K562 (cell line): ENCODE measurements around the gene SEH1L. TPM values are rescaled to one million over a fixed set of nuclear protein-coding genes. Genes with fewer than 3 reads are reported as not detected.

Experiments
- ATF2 ChIP-seq: sonication (generic); formaldehyde crosslinking; IDR thresholded peaks from 2 replicates; pipeline ENCODE4 v1.8.1; 2022; ENCODE audit warnings: missing genetic modification reagents
- BACH1 ChIP-seq: fragments of 200-800 bp; sonication (Bioruptor generic); IDR thresholded peaks from 2 replicates; pipeline ENCODE4 v1.6.1; 2016; ENCODE audit warnings: missing genetic modification characterization, missing compliant biosample characterization
- COPS2 ChIP-seq: fragments of 450-650 bp; conservative IDR thresholded peaks from 2 replicates; pipeline ENCODE4 v1.6.1; 2016; ENCODE audit warnings: mild to moderate bottlenecking, moderate library complexity
- DDX20 ChIP-seq: fragments of 450-650 bp; IDR thresholded peaks from 2 replicates; pipeline ENCODE4 v1.6.1; 2016; ENCODE audit warnings: missing genetic modification characterization, low read depth, mild to moderate bottlenecking, missing compliant biosample characterization, moderate library complexity
- ELF2 ChIP-seq: fragments of 250-450 bp; sonication (Bioruptor Pico); IDR thresholded peaks from 2 replicates; pipeline ENCODE4 v1.5.0; 2021; ENCODE audit warnings: mild to moderate bottlenecking
- HNRNPK ChIP-seq: fragments of 200-400 bp; formaldehyde crosslinking; IDR thresholded peaks from one replicate; pipeline ENCODE4 v1.6.1; 2018; ENCODE audit warnings: mild to moderate bottlenecking, low read depth, low read length; ENCODE audit not compliant: poor library complexity, severe bottlenecking
- HNRNPUL1 ChIP-seq: fragments of 200-400 bp; formaldehyde crosslinking; IDR thresholded peaks from 2 replicates; pipeline ENCODE4 v1.6.1; 2017; ENCODE audit warnings: low read length
- ILK ChIP-seq: fragments of 450-650 bp; IDR thresholded peaks from 2 replicates; pipeline ENCODE4 v1.6.1; 2016; ENCODE audit warnings: missing genetic modification characterization, low read depth, mild to moderate bottlenecking, missing compliant biosample characterization, moderate library complexity, borderline replicate concordance
- JUN ChIP-seq, 2 experiments: sonication (generic) in 1 of 2; formaldehyde crosslinking in 1 of 2; IDR thresholded peaks; 2 replicates each; pipeline versions ENCODE4 v1.6.1 to v1.8.0; 2012 to 2022; ENCODE audit warnings: borderline replicate concordance in 2 of 2, mild to moderate bottlenecking in 2 of 2, improper control_type of control experiment in 1 of 2, low read depth in 1 of 2, low read length in 1 of 2, missing genetic modification reagents in 1 of 2
- MECOM ChIP-seq: fragments of 250-450 bp; sonication (Bioruptor Pico); IDR thresholded peaks from 2 replicates; pipeline ENCODE4 v1.8.0; 2022; ENCODE audit warnings: inconsistent platforms
- MEF2A ChIP-seq: IDR thresholded peaks from 2 replicates; pipeline ENCODE4 v1.6.1; 2011; ENCODE audit warnings: low read depth, mild to moderate bottlenecking, low read length, moderate library complexity; ENCODE audit not compliant: control insufficient read depth
- NFIX ChIP-seq: fragments of 250-450 bp; sonication (Bioruptor Pico); IDR thresholded peaks from 2 replicates; pipeline ENCODE4 v1.4.0; 2020; ENCODE audit warnings: low read depth, mild to moderate bottlenecking, moderate library complexity
- NR3C1 ChIP-seq: sonication (generic); formaldehyde crosslinking; IDR thresholded peaks from 2 replicates; pipeline ENCODE4 v1.8.1; 2022; ENCODE audit warnings: missing genetic modification reagents
- POLR2B ChIP-seq: fragments of 450-650 bp; IDR thresholded peaks from 2 replicates; pipeline ENCODE4 v1.6.1; 2018; ENCODE audit warnings: low read depth; ENCODE audit not compliant: partially characterized antibody
- RCOR1 ChIP-seq, 2 experiments: IDR thresholded peaks; 2 replicates each; pipeline ENCODE4 v1.6.1; 2012; ENCODE audit warnings: low read depth in 2 of 2, low read length in 2 of 2, borderline replicate concordance in 1 of 2, improper control_type of control experiment in 1 of 2
- RFX1 ChIP-seq: fragments of 450-650 bp; IDR thresholded peaks from 2 replicates; pipeline ENCODE4 v1.6.1; 2016; ENCODE audit warnings: mild to moderate bottlenecking, moderate library complexity
- SREBF2 ChIP-seq: sonication (generic); formaldehyde crosslinking; IDR thresholded peaks from 2 replicates; pipeline ENCODE4 v1.4.0; 2020; ENCODE audit warnings: mild to moderate bottlenecking, missing genetic modification reagents
- TAF9B ChIP-seq: fragments of 450-650 bp; IDR thresholded peaks from 2 replicates; pipeline ENCODE4 v1.6.1; 2018; ENCODE audit warnings: mild to moderate bottlenecking; ENCODE audit not compliant: partially characterized antibody
- TBL1XR1 ChIP-seq, 2 experiments: IDR thresholded peaks; 2 replicates each; pipeline ENCODE4 v1.6.1; 2012; ENCODE audit warnings: improper control_type of control experiment in 2 of 2, low read length in 2 of 2, mild to moderate bottlenecking in 1 of 2
- TCF15 ChIP-seq: fragments of 250-450 bp; sonication (Bioruptor Pico); IDR thresholded peaks from 2 replicates; pipeline ENCODE4 v1.8.0; 2022; ENCODE audit warnings: moderate library complexity, mild to moderate bottlenecking, inconsistent platforms
- TFAM ChIP-seq: fragments of 250-450 bp; sonication (Bioruptor Pico); conservative IDR thresholded peaks from 2 replicates; pipeline ENCODE4 v1.5.0; 2021; ENCODE audit warnings: mild to moderate bottlenecking, moderate library complexity
- U2AF2 ChIP-seq: fragments of 200-400 bp; formaldehyde crosslinking; optimal IDR thresholded peaks from 2 replicates; pipeline ENCODE3; 2017; ENCODE audit warnings: low read depth, mild to moderate bottlenecking, low read length
- VEZF1 ChIP-seq: fragments of 200-800 bp; sonication (Bioruptor generic); IDR thresholded peaks from 2 replicates; pipeline ENCODE4 v1.6.1; 2017; ENCODE audit warnings: missing genetic modification characterization, missing compliant biosample characterization
- ZKSCAN1 ChIP-seq: fragments of 150-350 bp; IDR thresholded peaks from 2 replicates; pipeline ENCODE4 v1.6.1; 2016; ENCODE audit warnings: low read depth, low read length
- ZNF586 ChIP-seq: fragments of 450-650 bp; formaldehyde crosslinking; conservative IDR thresholded peaks from 2 replicates; pipeline ENCODE4 v1.4.0; 2020; ENCODE audit warnings: mild to moderate bottlenecking, moderate library complexity
- ZNF668 ChIP-seq: fragments of 250-450 bp; sonication (Bioruptor Pico); IDR thresholded peaks from 2 replicates; pipeline ENCODE4 v1.8.0; 2022; ENCODE audit warnings: mild to moderate bottlenecking, inconsistent platforms
- ZNF696 ChIP-seq: fragments of 250-450 bp; sonication (Bioruptor Pico); conservative IDR thresholded peaks from 2 replicates; pipeline ENCODE4 v1.4.0; 2020; ENCODE audit warnings: mild to moderate bottlenecking, moderate library complexity
- polyA plus RNA-seq, 8 experiments: library from polyadenylated mRNA; depleted of rRNA in 4 of 8; stranded (reverse) in 5 of 8; unstranded in 3 of 8; fragments of >200 nt; fragmentation: Nextera tagmentation in 2 of 8; fragmentation: Illumina TruSeq in 1 of 8; extraction: Ambion mirVana in 2 of 8; extraction: Trizol in 1 of 8; gene quantifications; 2 replicates each; pipeline versions ENCODE4 v1.2.1 to v1.2.3, GENCODE V29; 2011 to 2014; ENCODE audit warnings: inconsistent platforms in 1 of 8, missing spikeins in 1 of 8
- total RNA-seq, 7 experiments: library from RNA; depleted of rRNA in 6 of 7; stranded (reverse); fragments of >200 nt in 6 of 7; fragmentation: Illumina TruSeq in 2 of 7; extraction: Trizol in 2 of 7; gene quantifications; 2 replicates each; pipeline versions ENCODE4 v1.2.1 to v1.2.3, GENCODE V29; 2011 to 2021; ENCODE audit warnings: low replicate concordance in 1 of 7

The SEH1L gene
- total and polyA plus RNA-seq, 9 of the 15 experiments (the other 6 are each of a cell fraction or from before 2014, with no cell fraction given): 62.2 to 180 (median 108) TPM

- no peak; the same call in 1 of the 2 replicates for TF ChIP-seq ELF2
- no peak for TF ChIP-seq ZKSCAN1
- TF ChIP-seq NFIX: no peak
- peak; percentile 96 for TF ChIP-seq NR3C1 (CRISPR knock-in tag)
- TF ChIP-seq RFX1: no peak
- no peak for TF ChIP-seq RCOR1 (IDR thresholded peaks at IDR 0.05; ENCODE audit: borderline replicate concordance in 1 of 2, low read depth in 2 of 2, low read length in 2 of 2)
- no peak for TF ChIP-seq HNRNPUL1
- TF ChIP-seq ZNF586 (CRISPR knock-in tag): peak; percentile 71; the same call in 1 of the 2 replicates
- no peak for TF ChIP-seq BACH1 (tag)
- peak; percentile 11 for TF ChIP-seq TAF9B
- TF ChIP-seq ATF2 (CRISPR knock-in tag): peak; percentile 69
- peak; percentile 88 for TF ChIP-seq POLR2B
- no peak for TF ChIP-seq ILK
- TF ChIP-seq ZNF696 (CRISPR knock-in tag): no peak
- TF ChIP-seq TCF15: no peak
- TF ChIP-seq DDX20 (tag): no peak
- no peak for TF ChIP-seq U2AF2
- TF ChIP-seq TFAM (CRISPR knock-in tag): no peak
- no peak for TF ChIP-seq HNRNPK
- no peak for TF ChIP-seq MEF2A
- TF ChIP-seq VEZF1 (CRISPR knock-in tag): peak; percentile 83
- TF ChIP-seq TBL1XR1 (IDR thresholded peaks at IDR 0.05; ENCODE audit: low read length in 2 of 2): no peak; a peak in 1 of 4 replicates
- TF ChIP-seq JUN (IDR thresholded peaks at IDR 0.05; ENCODE audit: borderline replicate concordance, low read depth, low read length): peak; percentile 25; the same call in 1 of the 2 replicates
- TF ChIP-seq JUN (CRISPR knock-in tag; IDR thresholded peaks at IDR 0.05; ENCODE audit: borderline replicate concordance): peak; percentile 85
- TF ChIP-seq COPS2: no peak
- no peak for TF ChIP-seq ZNF668 (CRISPR knock-in tag)
- TF ChIP-seq SREBF2: no peak
- peak; percentile 77 for TF ChIP-seq MECOM (CRISPR knock-in tag)
These were observed 416 bp downstream of the SEH1L start (continued) for GRCh38 chr18:12948050-12948804.
